Amygdala (tissue), 56 donors: ENCODE measurements around the gene SLC19A1.

ENCODE experiments used
- DNase-seq, 56 donors: peaks; one replicate each; lab custom pipeline; 2025; lab: John Stamatoyannopoulos, UW

SLC19A1 gene

DNA sequence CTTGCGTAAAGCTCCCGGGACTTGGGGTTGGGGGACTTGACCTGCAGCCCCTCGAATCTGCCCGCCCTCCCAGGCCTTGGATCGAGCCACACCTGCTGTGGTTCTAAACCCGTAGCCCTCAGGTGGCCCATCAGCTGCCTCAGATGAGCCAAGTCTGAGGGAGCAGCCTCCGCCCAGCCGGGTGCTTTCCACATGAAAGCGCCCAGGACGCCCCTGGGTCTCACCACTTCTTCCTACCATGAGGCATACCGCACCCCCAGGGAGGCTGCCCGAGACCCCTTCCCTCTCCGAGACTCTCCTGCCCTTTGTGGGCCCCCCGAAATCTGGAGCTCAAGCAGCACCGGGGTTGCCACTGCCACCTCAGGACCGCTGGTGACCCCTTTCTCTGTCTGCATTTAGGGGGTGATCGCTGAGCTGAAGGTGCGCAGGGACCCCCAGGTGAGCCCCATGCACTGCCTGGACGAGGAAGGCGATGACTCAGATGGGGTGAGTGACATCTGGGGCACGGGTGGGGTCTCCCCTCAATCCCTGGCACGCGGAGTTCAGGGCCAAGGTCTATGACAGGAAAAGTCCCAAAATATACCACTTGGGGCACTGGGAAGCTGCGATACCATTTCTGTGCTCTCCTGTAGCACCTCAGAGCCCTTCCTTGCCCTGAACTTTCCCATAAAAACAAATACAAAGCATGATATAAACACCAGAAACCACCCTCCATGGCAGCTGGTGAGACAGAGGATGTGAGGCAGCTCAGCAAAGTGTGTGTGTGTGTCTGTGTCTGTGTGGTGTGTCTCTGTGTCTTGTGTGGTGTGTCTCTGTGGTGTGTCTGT lies 68.5 kb downstream of the SLC19A1 start:
- DNase-seq = no peak

DNA sequence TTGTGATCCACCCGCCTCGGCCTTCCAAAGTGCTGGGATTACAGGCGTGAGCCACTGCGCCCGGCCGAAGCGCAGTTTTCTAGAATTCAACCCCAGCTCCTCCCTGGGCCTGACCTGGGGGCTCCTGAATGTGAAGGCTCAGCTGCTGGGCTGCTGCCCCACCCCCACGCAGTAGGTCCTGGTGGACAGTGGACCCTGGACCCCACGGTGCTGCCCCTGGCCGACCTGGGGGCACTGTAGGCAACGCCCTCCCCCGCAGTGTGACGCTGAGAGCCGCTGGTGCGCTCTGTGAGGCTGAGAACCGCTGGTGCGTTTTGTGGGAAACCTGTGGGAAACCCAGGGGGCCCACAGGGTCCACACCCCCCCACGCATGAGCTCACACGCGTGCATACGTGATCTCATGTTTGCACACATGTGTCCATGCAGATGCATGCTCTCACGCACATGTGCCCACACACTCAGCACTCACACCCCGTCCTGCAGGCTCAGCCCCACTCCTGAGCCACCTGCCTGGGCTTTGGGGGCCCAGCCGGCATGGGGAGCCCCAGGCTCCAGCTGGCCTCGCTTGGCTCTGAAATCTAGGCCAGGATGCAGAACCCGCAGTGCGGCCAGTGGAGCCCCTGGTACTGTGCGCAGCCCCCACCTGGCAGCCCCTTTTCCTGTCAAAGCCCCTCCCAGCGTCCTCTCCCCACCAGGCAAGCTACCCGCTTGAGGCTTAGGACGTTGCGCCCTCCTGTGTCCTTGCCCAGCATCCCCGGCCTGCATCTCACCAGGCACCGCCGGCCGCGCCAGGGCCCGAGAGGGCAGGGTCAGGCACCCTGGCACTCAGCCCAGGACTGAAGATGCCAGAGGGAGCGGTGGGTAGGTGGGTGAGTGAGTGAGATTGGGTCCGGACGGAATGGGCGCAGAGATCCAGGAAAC lies 69.5 kb downstream of the SLC19A1 start:
- peak in 8 of 56 donors; percentile 7 to 46 (median 36) for DNase-seq

- no peak for DNase-seq
Measured at GRCh38 chr21:45471525-45472221, 70.6 kb downstream of the SLC19A1 start.

DNA sequence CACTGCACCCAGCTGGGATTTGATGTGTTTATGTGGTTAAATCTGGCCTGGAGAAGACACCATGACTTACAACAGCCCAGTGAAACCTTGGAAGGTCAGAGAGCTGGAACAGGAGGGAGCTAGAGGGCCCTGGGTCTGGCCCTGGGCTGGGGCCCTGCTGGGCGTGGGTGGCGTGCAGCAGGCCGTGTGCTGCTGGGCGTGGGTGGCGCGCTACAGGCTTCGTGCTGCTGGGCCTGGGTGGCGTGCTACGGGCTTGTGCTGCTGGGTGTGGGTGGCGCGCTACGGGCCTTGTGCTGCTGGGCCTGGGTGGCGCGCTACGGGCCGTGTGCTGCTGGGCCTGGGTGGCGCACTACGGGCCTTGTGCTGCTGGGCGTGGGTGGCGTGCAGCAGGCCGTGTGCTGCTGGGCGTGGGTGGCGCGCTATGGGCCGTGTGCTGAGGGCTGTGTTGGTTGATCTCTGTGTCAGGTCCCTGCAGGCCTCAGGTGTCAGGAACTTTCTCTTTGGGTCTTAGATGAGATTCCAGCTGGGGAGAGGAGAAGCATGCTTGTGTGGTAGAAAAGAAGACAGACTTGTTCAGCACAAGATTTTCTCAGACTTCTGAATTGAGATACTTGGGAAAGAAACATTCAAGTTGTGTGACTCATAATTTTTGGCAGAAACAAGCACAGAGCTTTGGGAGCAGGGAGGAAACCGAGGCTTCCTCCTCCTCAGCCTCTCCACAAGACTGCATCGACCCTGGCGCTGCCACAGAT lies 71.3 kb downstream of the SLC19A1 start:
- DNase-seq = peak in 1 of 56 donors; percentile 21

DNA sequence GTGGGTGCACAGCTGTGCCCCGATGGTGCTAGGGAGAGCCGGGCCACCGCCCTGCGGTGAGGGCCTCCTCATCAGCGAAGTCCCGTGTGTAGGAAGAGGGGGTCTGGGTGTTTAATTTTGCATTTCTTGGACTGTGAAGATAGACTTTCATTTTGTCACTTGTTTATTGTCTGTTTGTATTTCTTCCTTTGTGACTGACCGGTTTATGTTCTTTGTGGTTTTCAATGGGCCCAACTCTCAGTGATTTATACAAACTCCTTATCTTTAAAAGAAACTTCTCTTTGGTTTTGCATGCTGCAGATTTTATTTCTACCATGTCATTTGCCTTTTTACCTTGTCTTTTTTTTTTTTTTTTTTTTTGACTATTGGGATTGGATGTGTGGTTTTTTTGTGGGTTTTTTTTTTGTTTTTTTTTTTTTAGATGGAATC lies 72.1 kb downstream of the SLC19A1 start:
- DNase-seq = no peak

DNA sequence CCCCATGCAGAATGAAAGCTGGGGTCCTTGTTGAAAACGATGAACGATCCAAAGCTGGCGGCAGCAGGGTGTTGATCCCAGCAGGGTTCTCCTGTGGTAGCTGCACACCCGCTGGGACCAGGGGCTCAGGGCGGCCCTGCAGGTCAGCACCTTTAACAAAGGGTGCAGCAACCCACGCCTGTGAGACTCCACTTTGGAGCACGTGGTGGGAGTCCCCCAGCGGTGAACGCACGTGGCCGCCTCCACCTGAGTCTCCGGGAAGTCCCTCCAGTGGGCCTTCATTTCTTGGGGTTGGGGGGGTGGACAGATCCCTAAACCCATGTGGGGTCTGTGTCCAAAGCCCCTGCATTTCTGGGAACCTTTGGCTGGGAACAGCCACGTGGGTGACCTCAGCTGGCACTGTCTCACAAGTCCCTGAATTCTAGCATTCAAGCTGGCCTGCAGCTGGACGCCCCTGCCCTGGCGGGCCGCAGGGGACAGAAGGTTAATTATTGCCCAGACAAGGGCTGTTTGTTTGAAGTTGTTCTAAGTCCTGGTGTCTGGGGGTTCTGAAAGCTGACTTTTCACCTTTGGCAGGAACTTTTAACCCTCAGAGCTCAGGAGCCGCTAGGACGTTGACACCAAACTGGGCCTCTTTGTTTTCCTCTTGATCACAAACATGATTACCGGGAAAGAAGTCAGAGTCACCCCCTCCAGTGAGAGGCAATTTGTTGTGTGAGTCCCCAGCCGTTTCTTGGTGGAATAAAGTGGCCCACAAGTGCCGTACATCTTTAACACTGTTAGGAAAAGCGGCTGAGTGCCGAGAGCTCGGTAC lies 72.8 kb downstream of the SLC19A1 start:
- DNase-seq = peak in 35 of 56 donors; percentile 5 to 85 (median 44)

DNA sequence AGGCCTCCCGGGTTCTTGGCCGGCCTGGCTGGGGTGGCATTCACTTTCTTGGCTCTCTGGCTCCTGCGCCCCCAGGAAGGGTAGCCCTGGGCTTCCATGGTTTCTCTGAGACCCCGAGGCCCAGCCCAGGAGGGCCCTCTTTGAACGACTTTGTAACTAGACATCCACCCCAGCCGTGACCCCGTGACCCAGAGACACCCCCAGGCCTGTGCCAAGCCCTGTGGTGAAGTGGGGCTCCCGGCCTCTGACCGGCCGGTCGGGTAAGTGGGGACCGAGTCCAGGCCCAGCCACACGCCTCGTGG lies 73.3 kb downstream of the SLC19A1 start:
- DNase-seq = no peak

DNA sequence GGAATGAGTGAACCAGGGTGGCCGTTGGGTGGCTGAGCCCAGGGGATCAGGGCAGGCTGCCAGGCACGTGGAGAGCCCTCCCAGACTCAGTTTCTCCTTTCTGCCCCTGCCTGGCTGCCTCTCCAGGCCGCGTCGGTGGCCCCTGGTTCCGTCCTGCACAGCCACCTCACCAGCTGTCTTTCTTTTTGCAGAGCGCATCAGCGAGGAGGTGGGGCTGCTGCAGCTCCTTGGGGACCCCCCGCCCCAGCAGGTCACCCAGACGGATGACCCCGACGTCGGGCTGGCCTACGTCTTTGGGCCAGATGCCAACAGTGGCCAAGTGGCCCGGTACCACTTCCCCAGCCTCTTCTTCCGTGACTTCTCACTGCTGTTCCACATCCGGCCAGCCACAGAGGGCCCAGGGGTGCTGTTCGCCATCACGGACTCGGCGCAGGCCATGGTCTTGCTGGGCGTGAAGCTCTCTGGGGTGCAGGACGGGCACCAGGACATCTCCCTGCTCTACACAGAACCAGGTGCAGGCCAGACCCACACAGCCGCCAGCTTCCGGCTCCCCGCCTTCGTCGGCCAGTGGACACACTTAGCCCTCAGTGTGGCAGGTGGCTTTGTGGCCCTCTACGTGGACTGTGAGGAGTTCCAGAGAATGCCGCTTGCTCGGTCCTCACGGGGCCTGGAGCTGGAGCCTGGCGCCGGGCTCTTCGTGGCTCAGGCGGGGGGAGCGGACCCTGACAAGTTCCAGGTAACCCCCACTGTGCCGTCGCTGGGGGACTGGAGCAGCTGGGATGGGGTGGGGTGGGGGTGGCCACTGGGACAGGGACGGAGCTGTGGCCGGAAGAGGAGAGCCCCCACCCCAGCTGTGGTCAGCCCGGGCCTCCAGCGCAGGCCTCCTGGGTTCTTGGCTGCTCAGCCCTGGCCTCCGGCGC lies 73.9 kb downstream of the SLC19A1 start:
- DNase-seq = no peak

DNA sequence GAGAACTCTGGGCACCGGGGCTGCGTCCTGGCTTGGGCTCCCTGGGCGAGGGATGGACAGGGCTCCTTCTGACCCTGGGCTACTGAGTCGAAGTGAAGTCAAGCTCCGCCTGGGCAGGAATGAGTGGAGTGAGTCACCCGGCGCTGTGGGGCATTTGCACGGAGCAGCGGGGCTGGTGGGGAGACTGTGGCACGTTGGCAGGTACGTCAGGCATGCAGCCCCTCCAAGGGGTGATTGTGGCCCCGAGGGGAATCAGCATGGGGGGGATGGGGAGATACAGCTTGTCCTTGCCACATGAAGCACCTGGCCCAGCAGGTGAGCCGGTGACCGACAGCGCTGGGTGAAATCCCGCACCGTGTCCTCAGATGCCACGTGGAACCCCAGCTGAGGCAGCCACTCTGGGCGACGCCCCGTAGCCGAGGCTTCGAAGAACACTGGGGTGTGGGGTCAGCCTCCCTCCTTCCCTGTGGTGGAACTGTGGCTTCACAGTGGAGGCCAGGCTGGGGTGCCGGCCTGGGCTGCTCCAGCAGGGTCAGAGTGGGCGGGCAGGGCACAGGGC lies 74.9 kb downstream of the SLC19A1 start:
- DNase-seq = no peak

DNA sequence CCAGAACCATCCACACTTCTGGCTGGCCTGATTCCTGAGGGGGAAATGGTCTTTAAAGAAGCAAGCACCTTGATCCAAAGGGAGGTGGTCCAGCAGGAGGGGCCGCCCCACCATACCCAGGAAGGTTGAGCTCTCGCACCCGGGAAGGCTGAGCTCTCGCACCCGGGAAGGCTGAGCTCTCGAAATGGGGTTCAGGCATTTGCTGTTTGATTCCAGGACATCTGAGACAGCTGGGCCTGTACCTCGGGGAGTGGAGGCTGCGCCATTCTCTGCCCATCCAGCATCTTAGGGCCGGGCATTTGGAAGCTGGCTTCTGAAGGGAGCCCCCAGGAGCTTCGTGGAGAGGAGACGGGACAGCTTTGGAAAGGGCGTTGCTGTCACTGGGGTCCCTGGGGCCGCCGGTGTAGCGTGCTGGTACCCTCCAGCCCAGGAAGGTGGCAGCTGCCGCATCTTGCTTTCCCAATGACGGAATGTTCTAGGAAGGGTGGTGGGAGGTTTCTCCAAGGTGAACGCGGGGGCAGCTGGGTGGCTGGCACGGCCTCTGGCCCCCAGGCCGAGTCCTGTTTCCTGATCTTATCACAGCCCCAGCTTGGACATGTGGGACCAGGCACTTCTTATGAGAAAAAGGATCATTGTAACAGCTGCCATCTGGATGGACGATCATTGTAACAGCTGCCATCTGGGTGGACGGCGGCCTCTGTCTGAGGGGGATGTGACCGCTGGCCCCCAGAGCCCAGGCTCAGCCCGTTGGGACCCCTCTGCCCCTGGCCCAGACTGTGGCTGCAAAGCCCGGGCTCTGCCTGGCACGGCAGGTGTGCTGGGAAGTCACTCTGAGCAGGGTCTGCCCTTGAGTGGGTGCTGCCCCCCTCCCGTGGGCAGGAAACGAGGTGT lies 75.7 kb downstream of the SLC19A1 start:
- peak in 3 of 56 donors; percentile 27 to 49 (median 36) for DNase-seq

- no peak for DNase-seq
Measured at GRCh38 chr21:45465611-45466329, 76.5 kb downstream of the SLC19A1 start.

- no peak for DNase-seq
Measured at GRCh38 chr21:45465105-45465504, 77.1 kb downstream of the SLC19A1 start.

DNA sequence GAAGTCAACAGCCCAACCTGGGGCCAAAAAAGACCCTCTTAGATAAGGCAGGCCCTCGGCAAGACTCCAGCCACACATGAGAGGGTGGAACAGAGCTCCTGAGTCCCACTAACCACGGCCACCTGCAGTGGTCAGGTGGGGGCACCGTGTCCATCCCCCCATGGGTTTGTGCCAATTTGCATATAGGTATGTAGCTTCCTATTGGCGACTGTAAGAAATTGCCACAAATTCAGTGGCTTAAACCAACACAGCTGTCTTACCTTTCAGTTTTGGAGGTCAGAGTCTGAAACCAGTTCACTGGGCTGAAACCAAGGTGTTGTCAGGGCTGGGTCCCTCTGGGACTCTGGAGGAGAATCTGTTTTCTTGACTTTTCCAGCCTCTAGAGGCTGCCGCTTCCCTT lies 77.9 kb downstream of the SLC19A1 start:
- DNase-seq = no peak

DNA sequence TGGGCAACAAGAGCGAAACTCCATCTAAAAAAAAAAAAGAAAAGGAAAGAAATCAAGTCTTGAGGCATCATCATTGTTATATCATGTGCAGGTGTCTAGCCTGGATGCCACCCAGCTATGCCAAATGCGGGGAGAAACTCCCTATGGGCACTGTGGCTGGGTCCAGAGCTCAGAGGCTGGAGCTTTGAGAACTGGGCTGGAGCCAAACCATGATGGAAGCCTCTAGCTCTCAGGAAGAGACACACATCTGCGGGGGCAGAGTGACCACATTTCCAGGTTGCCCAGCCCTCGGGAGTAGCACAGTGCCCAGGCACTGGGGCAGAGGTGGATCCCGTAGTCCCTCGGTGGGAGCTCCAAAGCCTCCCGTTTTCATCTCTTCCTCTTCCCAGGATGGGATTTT lies 78.4 kb downstream of the SLC19A1 start:
- no peak for DNase-seq

DNA sequence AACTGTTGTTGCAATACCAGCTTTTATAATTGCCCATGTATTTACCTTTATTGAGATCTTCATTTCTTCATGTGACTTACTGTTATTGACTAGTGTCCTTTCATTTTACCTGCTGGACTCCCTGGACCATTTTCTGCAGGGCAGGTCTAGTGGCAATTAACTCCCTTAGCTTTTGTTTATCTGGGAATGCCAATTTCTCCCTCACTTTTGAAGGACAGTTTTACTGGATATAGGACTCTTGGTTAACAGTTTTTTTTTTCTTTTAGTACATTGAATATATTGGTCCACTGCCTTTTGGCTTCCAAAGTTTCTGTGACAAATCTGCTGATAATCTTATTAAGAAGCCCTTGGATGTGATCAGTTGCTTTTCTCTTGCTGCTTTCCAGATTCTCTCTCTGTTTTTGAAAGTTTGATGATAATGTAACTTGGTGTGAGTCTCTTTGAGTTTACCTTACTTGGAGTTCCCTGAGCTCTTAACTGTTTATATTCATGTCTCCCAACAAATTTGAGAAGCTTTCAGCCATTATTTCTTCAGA lies 80.4 kb downstream of the SLC19A1 start:
- no peak for DNase-seq

GRCh38 chr21:45461369-45461750 lies 80.9 kb downstream of the SLC19A1 start:
- DNase-seq = no peak
